NCI-H1417 treated with DMSO at 0.1 percent for 48 hours (cell line): Measurements from ENCODE around the gene ALDH3B1.

ENCODE experiments used
- DNase-seq: peaks from one replicate; lab custom pipeline; 2025; lab: John Stamatoyannopoulos, UW

Gene ALDH3B1

GRCh38 chr11:68013611-68014156 is 3.6 kb downstream of the ALDH3B1 start:
- DNase-seq, result no peak

DNA sequence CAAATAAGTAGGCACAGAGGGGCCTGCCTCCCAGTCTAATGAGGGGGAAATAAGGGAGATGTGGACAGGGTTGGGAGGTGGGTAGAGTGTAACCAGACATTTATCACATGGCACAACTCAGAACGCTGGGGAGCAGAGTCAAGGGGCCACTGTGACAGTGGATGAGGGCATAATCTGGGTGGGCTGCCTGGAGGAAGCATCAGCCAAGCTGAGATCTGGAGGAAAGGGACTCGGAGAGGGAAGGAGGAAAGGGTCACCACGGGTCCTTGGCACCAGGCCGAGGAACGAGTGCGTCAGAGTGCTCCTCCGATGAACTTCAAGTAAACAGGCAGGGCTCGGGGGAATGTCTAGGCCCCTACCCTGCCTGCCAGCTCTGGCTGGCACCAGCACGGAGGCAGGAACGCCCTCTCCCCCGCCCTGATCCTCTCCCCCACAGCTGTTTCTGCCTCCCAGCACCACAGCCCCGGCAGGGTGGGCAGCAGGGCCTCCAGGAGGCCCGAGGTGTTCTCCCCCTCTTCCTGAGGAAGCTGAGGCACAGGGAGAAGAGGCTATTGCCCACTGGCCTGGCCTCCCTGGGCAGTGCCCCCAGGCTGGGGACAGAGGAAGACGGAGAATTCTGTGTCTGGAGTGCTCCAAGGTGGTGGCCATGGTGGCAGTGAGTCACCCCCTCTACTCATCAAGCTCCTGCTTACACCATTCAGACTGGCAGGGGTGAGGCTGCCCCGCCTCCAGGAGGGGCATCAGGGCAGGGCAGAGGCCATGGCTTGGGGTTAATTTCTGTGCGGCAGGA is 4.2 kb downstream of the ALDH3B1 start:
- no peak for DNase-seq

- no peak for DNase-seq
These were observed 4.9 kb downstream of the ALDH3B1 start for GRCh38 chr11:68014947-68015447.

DNA sequence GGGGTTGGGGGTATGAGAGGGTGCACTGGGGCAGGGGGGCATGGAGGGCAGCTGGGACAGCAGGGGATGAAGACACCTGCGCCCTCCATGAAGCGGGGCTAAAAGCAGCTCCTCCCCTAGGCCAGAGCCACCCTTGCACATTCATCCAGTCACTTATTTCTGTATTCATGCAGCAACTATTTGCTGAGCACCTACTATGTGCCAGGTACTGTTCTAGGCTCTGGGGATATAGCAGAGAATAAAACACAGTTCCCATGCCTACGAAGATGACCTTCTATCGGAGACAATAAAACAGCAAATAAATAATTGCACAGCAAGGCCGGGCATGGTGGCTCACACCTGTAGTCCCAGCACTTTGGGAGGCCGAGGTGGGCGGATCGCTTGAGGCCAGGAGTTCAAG is 5.3 kb downstream of the ALDH3B1 start:
- DNase-seq, result no peak

GRCh38 chr11:68016161-68016903 is 6.2 kb downstream of the ALDH3B1 start:
- no peak for DNase-seq

DNA sequence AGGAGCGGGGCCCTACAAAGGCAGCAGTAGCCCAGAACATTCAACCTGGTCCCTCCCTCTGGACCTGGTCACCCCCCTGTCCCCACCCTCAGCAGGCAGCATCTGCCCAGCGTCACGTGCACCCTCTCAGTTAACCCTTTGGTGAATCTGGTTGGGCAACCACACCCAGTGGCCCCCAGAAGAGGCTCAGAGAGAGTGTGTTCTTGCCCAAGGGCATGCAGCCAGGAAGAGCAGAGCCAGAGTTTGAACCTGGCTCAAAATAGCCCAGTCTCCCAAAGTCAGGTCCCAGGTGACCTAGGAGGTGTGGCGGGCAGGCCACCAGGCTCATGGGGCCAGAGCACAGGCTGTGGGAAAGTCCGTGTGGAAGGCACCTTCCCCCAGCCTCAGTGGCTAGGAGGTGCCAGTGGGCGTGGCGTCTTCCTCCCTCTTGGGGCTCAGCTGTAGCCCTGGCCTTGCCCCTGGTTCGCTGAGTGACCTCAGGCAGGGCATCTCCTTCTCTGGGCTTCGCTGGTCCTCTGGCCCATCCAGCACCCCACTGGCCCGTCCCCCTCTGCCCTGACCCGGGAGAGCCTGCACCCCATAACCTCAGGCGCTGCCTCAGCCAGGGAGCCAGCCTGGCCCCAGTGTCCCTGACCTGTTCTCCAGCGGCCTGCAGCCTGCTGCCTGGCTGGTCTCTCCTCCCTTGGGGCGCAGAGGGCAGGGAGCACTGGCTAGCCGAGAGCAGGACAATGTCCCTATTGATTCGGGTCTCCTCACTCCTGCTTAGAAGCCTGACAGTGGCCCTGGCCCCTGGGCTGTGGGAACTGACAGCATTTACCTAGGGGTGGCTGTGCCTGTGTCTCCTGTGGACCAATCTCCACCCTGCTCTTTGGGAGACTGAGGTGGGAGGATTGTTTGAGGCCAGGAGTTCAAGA is 7.0 kb downstream of the ALDH3B1 start:
- no peak for DNase-seq

DNA sequence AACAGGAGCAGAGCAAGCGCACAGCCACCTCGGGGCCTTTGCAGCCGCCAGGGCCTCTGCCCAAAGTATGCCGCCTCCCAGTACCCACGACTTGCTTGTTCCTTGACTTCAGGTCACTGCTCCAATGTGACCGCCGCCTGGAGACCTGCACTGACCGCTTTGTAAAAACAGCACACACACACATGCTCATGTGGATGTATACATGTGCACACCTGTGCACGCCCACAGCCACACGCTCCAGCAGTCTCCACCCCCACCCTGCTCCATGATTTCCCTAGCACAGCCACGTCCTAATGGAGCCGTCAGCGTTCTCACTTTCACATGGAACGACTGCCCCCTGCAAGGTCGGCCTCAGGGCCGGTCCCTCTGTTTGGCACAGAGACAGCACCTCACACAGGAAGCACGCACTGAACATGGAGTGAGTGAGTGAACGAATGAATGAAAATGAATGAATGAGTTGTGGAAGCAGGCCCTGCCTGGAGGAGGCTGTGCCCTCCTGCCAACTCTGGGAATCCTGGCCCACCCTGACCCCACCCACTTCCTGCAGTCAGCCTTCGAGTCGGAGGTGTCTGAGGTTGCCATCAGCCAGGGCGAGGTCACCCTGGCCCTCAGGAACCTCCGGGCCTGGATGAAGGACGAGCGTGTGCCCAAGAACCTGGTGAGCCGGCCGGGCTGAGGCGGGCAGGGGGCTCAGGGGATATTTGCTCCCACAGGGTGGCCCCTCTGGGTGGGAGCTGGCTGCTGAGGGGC is 8.0 kb downstream of the ALDH3B1 start:
- no peak for DNase-seq

DNA sequence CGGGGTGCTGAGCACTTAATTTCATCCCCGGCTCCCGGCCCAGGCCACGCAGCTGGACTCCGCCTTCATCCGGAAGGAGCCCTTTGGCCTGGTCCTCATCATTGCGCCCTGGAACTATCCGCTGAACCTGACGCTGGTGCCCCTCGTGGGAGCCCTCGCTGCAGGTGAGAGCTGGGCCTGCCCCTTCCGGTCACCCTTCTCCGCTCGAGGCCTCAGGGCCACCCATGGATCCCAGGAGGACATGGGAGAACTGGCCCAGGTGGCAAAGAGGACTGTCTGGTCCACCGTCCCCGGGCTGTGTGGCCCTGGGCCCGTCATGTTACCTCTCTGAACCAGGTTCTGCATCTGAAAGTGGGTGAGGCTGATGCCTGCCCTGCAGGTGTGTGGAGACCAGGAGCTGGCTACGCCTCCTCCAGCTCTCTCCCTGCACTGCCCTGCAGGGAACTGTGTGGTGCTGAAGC is 8.6 kb downstream of the ALDH3B1 start:
- no peak for DNase-seq

GRCh38 chr11:68019486-68019885 is 9.4 kb downstream of the ALDH3B1 start:
- no peak for DNase-seq

- no peak for DNase-seq
These were observed 10.4 kb downstream of the ALDH3B1 start for GRCh38 chr11:68020575-68020974.

DNA sequence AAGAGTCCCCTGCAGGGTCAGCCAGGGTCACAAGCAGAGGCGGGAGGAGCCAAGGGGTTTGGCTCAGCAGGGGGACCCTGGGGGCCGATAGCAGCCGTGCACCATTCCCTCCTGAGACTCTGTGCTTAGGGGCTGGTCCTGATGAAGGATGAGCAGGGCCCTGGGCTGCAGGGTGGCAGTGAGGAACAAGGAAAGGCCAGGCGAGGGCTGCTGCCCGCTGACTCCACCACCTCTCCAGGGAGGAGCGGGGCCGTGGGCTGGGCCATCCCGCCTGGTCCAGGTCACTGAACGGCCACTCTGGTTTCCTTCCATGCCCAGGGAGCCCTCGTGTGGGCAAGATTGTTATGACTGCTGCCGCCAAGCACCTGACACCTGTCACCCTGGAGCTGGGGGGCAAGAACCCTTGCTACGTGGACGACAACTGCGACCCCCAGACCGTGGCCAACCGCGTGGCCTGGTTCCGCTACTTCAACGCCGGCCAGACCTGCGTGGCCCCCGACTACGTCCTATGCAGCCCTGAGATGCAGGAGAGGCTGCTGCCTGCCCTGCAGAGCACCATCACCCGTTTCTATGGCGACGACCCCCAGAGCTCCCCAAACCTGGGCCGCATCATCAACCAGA is 11.2 kb downstream of the ALDH3B1 start:
- no peak for DNase-seq

GRCh38 chr11:68022531-68022930 is 12.4 kb downstream of the ALDH3B1 start:
- no peak for DNase-seq

- DNase-seq, result no peak
These were observed 14.4 kb downstream of the ALDH3B1 start for GRCh38 chr11:68024508-68024907.

- DNase-seq, result no peak
These were observed 14.9 kb downstream of the ALDH3B1 start for GRCh38 chr11:68025047-68025446.

DNA sequence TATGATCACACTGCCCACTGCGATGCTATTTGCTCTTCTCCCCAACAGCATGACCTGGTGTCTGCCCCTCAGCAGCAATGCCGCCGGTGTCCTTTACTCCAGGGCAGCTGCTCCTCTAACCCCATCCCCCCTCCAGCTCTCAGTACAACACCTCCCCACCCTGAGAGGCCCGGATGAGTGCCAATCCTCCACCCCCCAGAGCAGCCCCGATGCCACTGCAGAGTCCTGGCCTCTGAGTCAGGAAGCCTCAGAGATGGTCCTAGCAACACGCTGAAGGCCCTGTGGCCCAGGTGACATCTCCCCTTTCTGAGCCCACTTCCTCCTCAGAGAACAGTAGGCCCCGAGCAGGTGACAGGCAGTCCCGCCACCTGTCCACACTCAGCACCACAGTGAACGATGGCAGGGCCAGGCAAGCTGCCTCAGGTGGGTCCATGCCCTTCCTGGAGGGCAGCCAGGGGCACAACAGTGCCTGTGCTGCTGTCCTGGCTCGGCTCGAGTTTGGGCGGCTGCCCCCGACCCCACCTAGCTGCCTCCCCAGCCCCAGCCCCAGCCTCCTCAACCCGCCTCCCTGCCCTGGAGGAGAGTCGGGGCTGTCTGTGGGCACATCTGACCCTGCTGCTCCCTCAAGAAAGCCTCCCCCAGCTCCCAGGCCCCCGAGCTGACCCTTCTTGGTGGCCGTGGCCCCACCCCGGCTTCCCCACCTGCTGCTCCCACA is 16.4 kb downstream of the ALDH3B1 start:
- DNase-seq, result no peak

DNA sequence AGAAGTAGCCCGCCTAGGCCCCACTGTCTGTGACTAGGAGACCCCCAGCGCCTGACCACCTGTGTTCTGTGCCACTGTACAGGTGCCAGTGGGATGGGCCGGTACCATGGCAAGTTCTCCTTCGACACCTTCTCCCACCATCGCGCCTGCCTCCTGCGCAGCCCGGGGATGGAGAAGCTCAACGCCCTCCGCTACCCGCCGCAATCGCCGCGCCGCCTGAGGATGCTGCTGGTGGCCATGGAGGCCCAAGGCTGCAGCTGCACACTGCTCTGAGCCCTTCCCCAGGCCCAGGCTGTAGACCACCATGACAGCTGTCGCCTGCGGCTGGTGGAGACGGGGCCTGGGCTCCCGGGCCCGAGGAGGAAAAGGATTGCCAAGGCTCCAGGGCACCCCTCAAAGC is 17.5 kb downstream of the ALDH3B1 start:
- no peak for DNase-seq

- DNase-seq, result no peak
These were observed 18.8 kb downstream of the ALDH3B1 start for GRCh38 chr11:68028802-68029545.

DNA sequence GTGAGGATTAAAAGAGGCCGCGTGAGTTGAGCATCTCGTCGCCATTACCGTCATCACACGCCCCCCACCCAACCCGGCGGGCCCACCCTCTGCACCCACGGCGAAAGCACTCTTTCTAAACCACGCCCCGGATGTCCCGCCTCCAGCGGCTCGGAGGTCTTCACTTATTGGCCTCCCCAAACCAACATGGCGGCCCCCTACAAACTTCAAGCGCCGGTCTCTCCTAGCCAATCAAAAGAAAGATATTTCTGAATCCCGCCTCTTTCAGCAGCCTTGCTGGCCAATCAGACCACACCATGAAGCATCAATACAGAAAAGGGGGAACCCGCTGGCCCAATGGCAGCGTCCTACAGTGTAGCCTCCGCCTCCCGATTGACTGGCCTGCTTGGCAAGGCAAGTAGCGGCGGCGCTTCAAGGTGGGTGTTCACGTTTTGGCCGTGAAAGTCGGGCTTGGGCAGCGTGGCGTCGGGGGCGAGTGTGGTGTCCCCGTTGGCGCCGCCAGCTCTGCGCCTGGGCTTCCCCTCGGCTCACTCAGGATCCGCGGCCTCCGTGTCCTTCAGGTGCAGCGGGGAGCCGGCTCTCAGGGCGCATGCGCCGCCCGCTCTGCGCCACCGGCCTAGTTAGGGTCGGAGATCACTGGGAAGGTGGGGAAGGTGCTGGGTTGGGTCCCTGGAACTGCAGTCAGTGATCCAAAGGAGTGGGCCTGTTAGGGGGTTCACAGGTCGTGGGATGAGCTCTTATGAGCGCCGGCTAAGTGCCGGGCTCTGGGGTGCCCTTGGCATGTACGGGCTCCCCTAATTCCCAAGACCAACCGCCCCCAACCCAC is 20.4 kb downstream of the ALDH3B1 start, which contains the start of gene NDUFS8:
Gene NDUFS8 (plus strand): TSS at position 364 of the 826 bp plus-strand sequence. CDS start 1,471 bp downstream, outside the sequence.
- peak; percentile 98 for DNase-seq
